D721Med (cell line): ENCODE measurements around the gene PDIA5.

Source experiments
- DNase-seq: peaks from one replicate; pipeline ENCODE4 v3.0.0; 2011; ENCODE audit warnings: low spot score; ENCODE audit not compliant: insufficient read length
- FAIRE-seq: peaks from 2 replicates; lab custom pipeline; 2011; peaks lifted over from hg19 to GRCh38; lab: Jason Lieb, UNC
- TF ChIP-seq, protein P1 (sequence below): IDR thresholded peaks from 2 replicates; pipeline ENCODE4 v1.5.1; 2012; ENCODE audit warnings: mild to moderate bottlenecking, control low read depth; ENCODE audit not compliant: insufficient read depth; ENCODE audit errors: missing control alignments

PDIA5 gene

DNA sequence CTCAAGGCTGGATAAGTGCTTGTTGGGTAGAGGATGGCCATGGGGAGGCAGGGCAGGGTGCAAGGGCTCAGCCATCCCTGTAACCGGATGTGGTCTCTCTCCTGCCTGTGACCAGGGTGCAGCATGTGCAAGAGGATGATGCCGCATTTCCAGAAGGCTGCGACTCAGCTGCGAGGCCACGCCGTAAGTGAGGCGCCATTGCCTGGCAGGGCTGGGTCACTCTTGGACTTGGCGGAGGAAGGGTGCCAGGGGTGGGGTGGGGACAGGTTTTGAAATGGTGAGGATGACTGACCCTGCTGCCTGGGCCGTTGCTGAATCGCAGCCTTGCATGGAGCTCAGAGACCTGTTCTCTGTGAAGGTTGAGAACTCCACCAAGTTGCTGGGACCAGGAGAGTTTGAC, 49.3 kb downstream of the PDIA5 start:
- TF ChIP-seq, protein P1, sequence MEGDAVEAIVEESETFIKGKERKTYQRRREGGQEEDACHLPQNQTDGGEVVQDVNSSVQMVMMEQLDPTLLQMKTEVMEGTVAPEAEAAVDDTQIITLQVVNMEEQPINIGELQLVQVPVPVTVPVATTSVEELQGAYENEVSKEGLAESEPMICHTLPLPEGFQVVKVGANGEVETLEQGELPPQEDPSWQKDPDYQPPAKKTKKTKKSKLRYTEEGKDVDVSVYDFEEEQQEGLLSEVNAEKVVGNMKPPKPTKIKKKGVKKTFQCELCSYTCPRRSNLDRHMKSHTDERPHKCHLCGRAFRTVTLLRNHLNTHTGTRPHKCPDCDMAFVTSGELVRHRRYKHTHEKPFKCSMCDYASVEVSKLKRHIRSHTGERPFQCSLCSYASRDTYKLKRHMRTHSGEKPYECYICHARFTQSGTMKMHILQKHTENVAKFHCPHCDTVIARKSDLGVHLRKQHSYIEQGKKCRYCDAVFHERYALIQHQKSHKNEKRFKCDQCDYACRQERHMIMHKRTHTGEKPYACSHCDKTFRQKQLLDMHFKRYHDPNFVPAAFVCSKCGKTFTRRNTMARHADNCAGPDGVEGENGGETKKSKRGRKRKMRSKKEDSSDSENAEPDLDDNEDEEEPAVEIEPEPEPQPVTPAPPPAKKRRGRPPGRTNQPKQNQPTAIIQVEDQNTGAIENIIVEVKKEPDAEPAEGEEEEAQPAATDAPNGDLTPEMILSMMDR = no peak
- FAIRE-seq = no peak
- no peak for DNase-seq

DNA sequence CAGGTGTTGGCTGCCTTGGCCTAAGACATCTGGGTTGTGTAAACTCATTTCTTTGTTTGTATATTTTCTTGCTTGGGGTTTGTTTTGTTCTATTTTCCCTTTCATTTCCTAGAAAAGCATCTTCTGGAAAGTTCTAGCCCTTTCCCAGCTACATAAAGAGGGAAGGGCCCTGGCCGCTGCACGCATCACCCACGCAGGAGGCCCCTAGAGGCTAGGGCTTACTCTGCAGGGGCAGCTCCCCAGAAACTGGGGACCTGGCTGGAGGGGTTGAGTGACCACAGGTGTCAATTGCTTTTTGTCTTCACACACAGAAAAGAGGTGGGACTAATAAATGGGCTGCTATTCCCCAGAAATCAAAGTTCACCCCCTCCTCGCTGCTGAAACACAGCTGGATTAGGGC, 52.6 kb downstream of the PDIA5 start:
- TF ChIP-seq, protein P1 = no peak
- FAIRE-seq = no peak

DNA sequence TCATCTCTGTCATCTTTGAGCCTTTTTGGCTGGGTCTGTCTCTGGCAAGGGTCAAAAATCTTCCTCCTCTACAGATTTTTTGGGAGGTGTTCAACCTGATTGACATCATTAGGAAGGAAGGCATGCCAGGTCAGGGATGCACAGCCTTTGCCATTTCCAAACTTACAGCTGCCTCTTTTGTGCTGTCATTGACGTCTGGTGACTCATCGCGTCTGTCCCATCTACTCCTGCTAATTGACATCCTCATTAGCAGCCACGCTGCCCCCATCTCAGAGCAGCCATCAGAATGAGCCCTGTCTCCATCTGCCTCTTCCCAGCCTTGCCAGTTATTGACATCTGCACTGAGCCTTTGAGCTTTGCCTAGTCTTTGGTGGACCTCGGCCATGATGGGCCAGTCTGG, 53.0 kb downstream of the PDIA5 start:
- no peak for DNase-seq
- TF ChIP-seq, protein P1 = no peak
- no peak for FAIRE-seq

More for the DNA sequence above, 52.6 kb downstream of the PDIA5 start:
- no peak for DNase-seq

DNA sequence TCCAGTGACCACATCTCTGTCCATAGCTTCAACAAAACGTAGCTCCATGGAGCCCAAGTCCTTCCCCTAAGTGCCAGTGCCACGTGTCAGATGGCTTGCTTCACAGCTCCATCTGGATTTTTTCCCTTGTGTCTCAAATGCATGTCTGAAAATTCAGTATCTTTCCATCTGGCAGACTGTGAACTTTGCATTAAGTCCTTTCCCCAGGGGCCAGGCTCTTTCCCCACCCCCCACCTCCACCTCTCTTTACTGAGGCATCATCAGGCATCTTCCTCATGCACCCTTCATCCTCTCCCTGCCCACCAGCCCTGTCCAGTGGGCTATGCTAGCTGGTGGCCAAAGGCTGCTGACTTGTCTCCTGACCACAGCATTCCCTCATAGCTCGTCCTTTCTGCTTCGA, 53.7 kb downstream of the PDIA5 start:
- FAIRE-seq (no peak), DNase-seq (no peak)
- TF ChIP-seq, protein P1 = no peak

DNA sequence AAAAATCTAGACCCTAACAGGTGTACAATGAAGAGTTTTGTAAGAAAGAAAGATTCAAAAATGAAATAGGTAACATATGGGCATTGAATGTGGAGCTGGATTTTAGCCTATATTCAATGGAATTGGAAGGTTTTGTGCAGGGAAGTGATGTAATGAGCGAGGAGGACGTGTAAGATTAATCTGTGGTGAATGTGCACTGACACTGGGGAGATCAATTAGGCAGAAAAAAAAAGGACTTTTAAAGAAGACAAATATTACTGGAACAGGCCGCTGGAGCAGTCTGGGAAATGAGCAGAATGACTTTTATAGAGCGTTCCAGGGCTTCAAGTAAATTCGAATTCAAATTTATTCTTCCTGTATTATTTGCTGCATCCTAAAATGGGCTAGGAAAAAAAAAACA, 55.2 kb downstream of the PDIA5 start:
- DNase-seq (no peak), FAIRE-seq (no peak)
- TF ChIP-seq, protein P1 = no peak

DNA sequence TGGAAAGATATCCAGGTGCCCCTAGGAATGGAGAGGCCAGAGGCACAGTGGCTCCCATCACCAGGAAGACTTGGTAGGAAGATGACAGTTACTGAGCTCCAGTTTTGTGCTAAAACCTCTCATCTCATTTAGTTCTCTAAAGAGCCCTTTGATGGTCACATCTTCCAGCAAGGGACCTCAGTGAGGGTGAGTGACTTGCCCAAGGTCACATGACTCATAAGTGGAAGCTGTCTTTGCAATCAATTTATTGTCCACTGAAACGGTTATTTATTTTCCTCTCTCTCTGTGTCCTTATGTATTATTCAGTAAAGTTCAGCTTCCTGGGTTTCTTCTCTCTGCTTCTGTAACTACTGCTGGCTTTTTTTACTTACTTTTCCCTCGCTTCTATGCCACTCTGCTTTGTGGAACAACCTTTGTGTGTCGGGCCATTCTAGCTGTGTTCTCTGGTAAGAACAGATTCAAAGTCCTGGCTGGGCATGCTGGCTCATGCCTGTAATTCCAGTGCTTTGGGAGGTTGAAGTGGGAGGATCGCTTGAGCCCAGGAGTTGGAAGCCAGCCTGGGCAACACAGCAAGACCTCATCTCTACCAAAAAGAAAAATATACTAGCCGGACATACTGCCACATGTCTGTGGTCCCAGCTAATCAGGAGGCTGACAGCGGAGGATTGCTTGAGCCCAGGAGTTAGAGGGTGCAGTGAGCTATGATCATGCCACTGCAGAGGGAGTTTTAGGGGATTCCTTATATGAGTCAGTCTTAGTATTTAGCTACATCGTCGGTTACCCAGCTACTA, 55.9 kb downstream of the PDIA5 start:
- no peak for FAIRE-seq
- DNase-seq = no peak
- TF ChIP-seq, protein P1 = no peak
